HuH-7 (cell line): ENCODE measurements around the gene ABTB1.
A peak's percentile ranks its signal among the peaks of the same experiment; 100 is the strongest.
"Not testable (repeated sequence)": the region's sequence is repeated elsewhere in the genome, so short reads cannot be mapped to it uniquely, and the experiment has no call there.

Experiments used
- DNase-seq: peaks from one replicate; pipeline ENCODE4 v3.0.0; 2011; ENCODE audit warnings: low spot score

Gene ABTB1

GRCh38 chr3:127671523-127672428, 976 bp upstream of the ABTB1 start:
- DNase-seq = no peak

DNA sequence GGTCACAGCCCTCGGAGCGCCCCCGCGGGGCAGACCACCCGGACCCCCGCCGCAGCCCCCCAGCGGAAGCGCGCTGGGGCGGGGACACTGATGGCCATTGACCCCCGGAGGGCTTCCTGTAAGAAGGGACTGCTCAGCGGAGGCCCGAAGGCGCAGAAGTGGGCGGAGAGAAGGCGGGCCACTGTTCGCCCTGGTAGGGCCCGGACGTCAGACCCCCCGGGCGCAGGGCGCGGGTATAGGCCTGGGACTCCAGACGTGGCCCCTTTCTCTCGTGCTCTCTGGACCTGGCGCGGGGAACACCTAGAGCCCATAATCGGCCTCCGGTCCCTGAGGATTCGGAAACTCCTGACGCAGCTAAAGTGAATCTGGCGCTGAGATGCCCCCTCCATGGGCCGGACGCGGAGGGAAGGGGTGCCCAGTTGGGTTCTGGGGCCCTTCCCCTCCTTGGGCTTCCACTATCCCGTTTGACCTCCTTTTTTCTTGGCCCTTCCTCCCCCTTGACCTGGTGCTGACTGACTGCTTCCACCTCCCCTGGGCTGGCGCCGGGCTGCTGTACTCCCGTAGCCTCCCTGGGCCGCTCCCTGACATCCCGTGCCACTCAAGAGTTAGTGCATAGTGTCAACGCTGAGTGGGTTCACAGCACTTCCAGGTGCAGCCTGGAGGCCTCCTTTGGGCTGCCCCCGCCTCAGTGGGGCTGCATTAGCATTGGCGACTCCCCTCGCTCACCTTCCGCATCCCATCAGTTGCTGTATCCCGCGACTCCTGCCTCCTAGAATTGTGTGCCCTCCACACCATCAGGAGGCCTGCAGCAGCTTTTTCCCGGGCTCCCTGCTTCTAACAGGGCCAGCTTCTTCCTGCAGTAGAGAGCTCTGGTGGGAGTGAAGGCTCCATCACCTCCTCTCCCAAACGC, 694 bp downstream of the ABTB1 start:
- peak; percentile 83 for DNase-seq

GRCh38 chr3:127674101-127674721, 1.5 kb downstream of the ABTB1 start:
- DNase-seq = no peak

DNA sequence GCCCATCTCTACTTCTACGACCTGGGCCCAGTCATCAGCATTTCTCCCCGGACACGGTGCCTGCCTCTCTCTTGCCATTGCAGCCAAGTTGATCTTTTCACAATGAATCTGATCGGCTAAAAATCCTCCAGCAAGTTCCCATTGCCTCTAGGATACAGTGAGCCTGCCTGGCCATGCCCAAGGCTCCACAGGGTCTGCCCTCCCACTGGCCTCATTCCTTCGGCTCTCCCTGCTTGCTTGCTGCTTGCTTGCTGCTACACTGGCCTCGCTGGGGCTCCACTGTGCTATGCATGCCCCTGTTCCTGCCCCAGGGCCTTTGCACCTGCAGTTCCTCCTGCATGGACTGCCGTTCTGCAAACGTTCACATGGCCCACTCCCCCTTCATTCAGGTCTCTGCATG, 2.0 kb downstream of the ABTB1 start:
- no peak for DNase-seq

DNA sequence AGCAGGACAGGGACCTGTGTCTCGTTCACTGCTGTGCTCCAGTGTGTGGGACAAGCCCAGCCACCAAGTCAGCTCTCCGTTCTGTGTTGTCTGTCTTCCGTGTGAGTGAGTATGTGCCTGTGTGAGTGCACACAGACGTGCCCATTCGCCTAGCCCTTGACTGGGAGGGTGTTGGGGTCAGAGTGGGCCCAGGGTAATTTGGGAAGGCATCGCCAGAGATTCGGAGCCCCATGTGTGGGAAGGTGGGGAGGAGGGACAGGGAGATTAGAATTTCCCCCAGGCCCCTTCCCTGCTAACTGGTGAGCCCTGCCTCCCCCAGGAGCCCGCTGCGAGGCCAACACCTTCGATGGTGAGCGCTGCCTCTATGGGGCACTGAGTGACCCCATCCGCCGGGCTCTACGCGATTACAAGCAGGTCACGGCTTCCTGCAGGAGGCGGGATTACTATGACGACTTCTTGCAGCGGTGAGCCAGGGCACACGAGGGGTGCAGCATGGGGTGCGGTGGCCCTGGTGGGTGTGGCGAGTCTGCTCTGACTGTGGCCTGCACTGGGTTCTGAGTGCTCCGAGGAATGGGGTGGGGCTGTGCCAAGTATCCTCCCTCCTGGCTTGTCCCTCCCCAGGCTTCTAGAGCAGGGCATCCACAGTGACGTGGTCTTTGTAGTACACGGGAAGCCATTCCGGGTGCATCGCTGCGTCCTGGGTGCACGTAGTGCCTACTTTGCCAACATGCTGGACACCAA, 3.1 kb downstream of the ABTB1 start:
- no peak for DNase-seq

DNA sequence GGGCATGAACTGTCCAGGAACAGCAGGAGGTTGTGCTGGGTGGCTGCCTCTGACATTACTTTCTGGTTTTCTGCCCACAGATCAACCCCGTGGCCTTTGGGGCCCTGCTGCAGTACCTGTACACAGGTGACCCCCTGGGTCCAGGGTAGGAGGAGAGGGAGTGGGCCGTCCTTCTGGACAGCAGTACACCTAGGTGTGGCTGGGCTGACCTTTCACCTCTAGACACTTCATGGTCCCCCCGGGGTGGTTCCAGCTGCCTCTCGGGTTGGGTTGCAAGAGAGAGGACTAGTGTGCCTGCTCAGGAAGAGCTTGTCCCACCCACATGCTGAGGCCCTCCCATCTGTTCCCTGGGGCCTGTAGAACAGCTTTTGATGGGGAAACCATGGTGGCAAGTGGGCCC, 3.7 kb downstream of the ABTB1 start:
- DNase-seq = no peak

GRCh38 chr3:127676921-127677351, 4.2 kb downstream of the ABTB1 start:
- DNase-seq = no peak

- DNase-seq = no peak
Measured at GRCh38 chr3:127677541-127678314, 5.0 kb downstream of the ABTB1 start.

DNA sequence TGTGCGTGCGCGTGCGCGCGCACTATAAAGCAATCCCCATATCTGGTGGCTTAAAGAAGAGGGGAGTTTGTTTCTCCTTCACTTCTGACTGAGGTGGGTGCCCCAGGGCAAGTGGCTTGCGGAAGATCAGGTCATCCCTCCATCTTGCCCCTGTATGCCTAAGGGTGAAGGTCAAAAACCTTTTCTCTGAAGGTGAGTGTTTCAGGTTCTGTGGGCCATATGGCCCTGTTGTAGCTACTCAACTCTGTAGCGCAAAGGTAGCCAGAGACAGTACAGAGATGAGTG, 5.5 kb downstream of the ABTB1 start:
- DNase-seq = no peak

DNA sequence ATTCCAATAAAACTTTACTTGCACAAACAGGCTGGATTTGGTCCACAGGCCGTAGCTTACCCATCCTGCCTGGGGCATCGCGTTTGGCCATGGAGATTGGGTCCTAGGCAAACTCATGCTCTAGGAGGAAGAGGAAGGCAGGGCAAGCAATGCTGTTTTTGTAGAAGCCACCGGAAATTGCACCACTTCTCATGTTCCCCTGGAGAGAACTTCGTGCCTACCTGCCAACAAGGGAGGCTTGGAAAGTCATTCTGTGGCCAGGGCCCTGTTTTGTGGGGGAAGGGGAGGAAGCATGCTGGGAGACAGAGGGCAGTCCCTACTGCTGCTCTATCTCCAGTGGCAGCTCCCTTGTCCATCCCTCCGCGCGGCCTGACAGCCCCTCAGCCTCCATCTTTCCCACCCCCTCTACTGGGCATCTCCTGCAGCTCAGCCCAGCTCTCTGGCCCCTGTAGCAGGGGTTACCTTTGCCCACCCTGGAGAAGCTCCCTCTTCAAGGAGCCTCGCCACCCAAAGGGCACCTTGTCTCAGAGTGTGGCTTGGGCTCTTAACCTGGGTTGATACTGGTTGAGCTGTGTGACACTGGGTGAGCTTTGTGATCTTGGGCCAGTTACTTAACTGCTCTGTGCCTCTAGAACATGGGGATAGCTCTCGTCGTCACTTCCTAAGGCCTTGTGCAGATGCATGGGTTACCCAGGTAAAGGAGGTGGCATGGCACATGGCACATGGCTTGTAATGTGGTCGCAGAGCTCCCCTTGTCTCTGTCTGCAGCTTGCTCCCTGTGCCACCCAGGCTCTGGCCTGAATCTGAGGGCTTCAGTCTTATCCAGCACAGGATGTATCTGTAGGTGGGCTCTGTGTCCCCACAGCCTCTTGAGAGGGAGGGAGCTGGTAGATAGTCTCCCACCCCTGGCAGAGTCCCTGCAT, 6.1 kb downstream of the ABTB1 start:
- no peak for DNase-seq

- no peak for DNase-seq
Measured at GRCh38 chr3:127679534-127680145, 6.9 kb downstream of the ABTB1 start.

DNA sequence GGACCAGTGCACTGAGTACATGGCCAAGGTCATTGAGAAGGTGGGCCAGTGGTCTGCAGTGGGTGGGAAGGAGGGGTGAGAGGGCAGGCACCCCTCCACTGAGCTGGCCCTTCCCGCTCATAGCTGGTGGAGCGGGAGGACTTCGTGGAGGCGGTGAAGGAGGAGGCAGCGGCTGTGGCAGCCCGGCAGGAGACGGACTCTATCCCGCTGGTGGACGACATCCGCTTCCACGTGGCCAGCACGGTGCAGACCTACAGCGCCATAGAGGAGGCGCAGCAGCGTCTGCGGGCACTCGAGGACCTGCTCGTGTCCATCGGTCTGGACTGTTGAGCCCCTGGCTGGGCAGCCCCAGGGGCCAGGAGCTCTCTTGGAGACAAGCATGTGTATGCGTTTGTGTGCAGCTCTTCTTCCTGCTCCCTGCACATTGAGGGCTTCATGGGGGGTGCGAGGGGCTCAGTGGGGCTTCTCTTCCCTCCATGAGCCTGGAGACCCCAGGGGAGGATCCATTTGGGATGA, 7.5 kb downstream of the ABTB1 start:
- DNase-seq = no peak

DNA sequence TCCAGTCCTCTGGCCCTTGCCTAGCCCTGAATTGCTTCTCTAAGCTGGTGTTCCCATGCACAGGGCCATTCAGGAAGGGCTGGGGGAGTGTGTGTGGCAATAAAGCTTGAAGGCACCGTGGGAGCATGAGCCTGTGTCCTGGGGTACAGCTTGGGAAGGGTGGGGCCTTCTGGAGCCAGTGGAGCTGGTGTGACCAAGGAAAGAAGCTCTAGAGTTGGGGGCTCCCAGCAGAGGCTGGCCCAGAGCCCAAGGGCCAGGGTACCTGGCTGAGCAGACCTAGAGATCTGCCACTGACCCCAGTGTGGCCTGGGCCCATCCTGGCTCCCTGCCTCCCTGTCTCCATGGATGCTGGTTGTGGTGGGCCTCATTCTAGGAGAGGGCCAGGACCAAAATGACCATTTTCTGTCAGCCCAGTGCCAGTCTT, 8.1 kb downstream of the ABTB1 start:
- no peak for DNase-seq

- not testable (repeated sequence) for DNase-seq
Measured at GRCh38 chr3:127682175-127682554, 9.4 kb downstream of the ABTB1 start.

DNA sequence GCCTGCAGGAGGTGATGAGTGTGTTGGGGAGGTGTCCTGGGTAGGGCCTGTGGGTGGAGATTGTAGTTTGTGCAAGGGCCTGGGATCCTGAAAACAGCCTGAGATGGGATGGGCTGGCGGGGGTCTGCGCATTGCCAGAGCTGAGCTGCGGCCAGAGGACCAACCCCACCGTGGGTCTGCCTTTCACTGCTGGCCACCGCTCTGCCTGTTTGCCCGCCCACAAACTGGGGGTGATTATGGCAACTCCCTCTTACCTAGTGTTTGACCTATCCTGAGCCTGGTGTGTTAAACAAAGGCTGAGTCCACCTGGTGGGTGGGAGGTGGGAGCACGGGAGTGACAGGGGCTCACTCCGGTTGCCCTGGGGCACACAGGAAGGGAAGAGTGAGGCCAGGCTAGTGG, 9.8 kb downstream of the ABTB1 start:
- DNase-seq = no peak

DNA sequence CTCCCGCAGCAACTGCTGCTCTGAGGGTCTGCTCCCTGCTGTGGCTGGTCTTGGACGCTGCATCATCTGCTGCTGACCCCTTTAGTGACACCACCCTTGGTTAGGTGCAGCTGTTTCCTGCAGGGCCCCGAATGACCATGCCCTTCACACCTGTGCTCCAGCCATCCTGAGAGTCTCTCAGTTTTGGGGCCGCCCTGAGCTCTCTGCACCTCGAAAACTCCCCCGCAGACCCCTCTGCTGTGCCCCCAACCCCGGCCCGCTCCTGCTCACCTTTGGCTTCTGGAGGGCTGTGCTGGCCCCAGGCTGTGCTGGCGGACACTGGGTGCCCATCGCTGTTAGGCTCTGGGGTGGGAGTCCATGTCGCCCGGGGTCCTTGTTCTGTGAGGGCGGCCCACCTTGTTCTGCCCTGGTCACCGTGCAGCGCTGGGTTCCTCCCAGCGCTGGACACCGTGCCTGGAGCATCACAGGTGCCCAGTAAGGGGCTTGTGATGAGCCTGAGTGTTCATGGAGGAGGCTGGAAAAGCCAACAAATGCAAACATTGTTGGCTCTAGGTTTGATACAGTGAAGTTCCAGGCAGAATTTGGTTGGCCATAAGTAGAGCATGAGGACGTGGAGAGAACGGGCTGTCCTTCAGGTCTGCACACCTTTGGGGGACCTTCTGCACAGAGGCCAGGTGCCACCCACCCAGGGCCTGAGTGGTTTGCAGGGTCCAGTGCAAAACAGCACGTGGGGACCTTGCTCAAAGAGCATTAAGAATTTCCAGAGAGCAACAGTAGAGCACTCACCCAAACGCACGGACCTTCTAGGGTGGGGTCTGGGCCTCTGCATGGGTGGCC, 12.3 kb downstream of the ABTB1 start:
- DNase-seq = no peak

GRCh38 chr3:127685708-127686511, 13.2 kb downstream of the ABTB1 start:
- DNase-seq = no peak

DNA sequence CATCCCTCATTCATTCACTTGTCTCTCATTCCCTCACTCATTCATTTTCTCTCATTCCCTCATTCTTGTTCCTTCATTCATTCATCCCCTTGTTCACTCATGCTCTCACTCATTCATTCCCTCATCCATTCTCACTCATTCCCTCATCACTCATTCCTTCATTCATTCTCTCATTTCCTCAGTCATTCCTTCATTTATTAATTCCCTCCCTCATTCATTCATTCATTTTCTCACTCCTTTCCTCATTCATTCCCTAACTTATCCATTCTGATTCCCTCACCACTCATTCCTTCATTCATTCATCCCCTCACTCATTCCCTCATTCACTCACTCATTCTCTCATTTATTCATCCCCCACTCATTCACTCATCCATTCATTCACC, 13.8 kb downstream of the ABTB1 start:
- DNase-seq = no peak
